Iris pigment epithelial cell (primary cell): ENCODE data around the gene CYB5A.

ENCODE experiments used
- DNase-seq: peaks from one replicate; pipeline ENCODE4 v3.0.0-alpha.2; 2011; ENCODE audit warnings: low read depth

The CYB5A gene

DNA sequence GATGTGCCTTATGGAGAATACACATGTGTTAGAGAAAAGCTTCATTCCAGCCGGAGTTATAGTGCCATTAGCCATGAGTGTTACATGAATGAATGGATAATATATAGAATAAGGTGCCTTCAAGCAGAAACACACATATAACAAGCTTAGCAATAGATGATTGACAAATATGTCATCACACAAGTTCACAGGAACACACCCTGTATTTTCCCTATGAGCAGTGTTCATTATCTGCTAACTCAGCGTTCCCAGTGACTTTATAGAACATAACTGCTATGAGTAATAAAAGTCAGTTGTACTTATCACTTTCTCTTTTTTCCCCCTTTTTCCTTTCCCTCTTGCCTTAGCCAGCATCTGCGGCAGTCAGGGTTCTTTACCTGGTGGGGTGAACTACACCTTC is 78.3 kb downstream of the CYB5A start:
- DNase-seq = no peak

DNA sequence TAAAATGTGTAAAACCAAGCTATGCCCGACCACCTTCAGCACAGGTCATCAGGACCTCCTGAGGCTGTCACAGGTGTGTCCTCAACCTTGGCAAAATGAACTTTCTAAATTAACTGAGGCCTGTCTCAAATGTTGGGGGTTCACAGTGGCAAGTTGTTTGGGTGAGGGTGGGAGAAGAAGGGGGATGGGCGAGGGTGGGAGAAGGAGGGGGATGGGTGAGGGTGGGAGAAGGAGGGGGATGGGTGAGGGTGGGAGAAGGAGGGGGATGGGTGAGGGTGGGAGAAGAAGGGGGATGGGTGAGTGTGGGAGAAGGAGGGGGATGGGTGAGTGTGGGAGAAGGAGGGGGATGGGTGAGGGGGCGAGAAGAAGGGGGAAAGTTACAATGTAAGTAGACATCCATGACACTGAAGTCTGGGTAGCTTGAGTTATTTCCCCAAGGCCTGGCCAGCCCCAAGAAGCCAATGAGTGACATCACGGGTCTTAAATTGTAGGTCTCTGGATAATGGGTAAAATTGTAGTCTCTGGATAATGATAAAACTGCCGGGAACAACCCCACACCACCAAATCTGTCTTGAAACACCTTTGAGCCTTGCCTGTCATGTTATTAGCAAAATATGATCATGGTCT is 87.1 kb downstream of the CYB5A start:
- DNase-seq = no peak

DNA sequence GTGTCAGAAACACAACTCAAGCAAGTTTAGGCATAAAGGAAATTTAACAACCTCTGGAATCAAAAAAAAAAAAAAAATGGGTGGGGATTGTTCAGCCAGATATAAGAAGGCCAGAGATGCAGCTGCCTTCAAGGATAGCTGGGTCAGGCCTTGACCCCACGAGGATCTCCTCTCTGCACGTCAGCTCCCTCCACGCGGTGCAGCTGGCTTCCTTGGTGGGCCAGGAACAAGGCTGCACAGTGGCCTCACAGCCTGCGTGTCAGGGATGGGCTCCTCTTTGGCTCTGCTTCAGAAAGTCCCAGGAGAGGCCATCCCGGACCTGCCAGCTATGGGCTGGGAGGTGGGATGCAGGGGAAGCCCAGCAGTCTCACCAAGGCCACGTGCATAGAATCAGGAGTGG is 88.0 kb downstream of the CYB5A start:
- no peak for DNase-seq
